ENCODE results near the gene CASS4.

The CASS4 gene

DNA sequence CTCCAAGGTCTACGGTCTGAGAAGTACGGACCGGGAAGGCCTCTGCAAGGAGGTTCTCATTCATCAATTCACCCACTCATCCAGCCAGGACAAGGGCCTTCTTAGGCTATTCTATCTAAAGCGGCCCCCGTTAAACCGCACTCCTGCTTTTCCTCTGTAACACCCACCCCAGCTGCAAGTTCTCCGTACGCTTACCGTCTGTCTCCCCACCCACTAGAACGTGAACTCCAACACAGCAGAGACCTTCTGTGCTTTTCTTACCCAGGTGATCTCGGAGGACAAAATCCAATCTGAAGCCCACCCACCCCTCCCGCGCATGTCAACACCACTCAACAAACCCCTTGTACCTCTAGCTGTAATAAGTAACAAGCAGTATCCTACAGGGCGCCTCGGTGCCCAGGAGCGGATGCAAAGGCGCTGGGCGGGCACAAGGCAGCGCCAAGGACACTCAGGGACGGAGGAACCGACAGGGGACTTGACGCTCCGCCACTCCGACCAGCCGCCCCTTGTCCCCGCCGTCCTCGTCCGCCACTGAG is 20.4 kb upstream of the CASS4 start:
- TF ChIP-seq, protein P1, sequence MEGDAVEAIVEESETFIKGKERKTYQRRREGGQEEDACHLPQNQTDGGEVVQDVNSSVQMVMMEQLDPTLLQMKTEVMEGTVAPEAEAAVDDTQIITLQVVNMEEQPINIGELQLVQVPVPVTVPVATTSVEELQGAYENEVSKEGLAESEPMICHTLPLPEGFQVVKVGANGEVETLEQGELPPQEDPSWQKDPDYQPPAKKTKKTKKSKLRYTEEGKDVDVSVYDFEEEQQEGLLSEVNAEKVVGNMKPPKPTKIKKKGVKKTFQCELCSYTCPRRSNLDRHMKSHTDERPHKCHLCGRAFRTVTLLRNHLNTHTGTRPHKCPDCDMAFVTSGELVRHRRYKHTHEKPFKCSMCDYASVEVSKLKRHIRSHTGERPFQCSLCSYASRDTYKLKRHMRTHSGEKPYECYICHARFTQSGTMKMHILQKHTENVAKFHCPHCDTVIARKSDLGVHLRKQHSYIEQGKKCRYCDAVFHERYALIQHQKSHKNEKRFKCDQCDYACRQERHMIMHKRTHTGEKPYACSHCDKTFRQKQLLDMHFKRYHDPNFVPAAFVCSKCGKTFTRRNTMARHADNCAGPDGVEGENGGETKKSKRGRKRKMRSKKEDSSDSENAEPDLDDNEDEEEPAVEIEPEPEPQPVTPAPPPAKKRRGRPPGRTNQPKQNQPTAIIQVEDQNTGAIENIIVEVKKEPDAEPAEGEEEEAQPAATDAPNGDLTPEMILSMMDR (IDR thresholded peaks at IDR 0.05; ENCODE audit: insufficient read depth, low read depth, low read length, missing control alignments): no peak
- DNase-seq (ENCODE audit: low read depth): no peak
- peak overlapping the region; percentile 94 for H3K4me3 ChIP-seq (ENCODE audit: low read depth, low read length)

DNA sequence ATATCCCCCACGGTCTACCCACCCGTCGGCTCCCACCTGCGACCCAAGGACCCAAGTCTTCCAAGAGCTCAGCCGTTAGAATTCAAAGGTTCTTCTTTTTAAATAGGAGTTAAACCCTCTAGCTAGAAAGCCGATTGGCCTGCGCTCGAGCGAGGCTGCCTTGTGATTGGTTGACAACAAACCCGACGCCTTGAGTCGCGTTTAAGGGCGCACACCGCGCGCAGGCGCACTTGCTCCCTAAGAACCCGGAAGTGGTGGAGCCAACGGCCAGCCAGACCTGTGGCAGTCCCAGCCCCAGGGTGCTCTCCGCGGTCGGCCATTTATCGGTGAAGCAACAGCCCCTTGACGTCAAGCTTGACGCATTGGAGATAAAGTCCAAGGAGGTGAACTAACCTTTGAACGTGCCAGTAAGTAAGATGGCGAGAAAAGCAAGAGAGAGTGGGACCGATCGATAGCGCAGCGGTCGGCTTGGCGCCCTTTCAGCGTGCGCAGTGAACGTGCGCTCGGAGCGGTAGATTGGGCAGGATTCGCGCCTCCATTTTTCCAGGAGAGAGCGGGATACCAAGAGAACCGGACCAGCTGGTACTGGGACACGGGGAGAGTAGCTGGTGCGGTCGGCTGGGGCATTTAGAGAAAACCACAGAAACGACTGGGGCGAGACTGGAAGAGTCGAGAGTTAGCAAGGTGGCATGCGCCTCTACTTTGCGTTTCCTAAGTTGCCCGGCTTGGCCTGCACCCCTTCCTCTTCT is 19.8 kb upstream of the CASS4 start, which contains the start of the genes AURKA and CSTF1:
TSS of gene AURKA (minus strand) at position 84 of the 749 bp plus-strand sequence. CDS start 4,018 bp downstream, outside the sequence.
TSS of gene CSTF1 (plus strand) at position 514 of the 749 bp plus-strand sequence. CDS start 2,908 bp downstream, outside the sequence.
- TF ChIP-seq, protein P1 (IDR thresholded peaks at IDR 0.05; ENCODE audit: insufficient read depth, low read depth, low read length, missing control alignments): no peak
- H3K4me3 ChIP-seq (ENCODE audit: low read depth, low read length): peak within 1 kb of the TSS; percentile 94
- peak; percentile 100 for DNase-seq (ENCODE audit: low read depth)

DNA sequence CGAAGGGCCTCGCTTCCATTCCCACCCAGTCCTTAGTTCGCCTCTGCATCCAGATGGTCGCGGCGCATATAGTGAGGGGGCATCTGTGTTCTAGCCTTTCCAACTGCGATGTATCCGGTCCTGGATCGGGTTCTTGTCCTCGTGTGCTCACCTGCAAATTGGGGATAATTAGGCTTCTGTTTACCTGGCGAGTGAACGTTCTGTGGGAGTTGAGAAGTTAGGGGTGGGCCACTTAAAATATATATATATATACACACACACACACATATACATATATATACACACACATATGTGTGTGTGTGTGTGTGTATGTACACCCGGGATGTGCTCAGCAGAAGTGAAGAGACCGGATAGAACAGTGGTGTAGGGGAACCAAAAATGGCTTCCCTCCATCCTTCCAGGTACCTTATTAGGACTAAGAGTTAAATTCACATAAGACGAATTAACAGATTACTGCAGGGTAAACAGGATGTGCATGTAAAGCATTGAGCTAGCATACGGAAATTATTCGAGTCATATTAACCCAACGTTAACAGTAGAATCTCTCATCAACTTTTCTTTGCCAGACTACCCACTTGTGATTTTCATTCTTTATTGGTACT is 19.1 kb upstream of the CASS4 start:
- TF ChIP-seq, protein P1 (IDR thresholded peaks at IDR 0.05; ENCODE audit: insufficient read depth, low read depth, low read length, missing control alignments): no peak

DNA sequence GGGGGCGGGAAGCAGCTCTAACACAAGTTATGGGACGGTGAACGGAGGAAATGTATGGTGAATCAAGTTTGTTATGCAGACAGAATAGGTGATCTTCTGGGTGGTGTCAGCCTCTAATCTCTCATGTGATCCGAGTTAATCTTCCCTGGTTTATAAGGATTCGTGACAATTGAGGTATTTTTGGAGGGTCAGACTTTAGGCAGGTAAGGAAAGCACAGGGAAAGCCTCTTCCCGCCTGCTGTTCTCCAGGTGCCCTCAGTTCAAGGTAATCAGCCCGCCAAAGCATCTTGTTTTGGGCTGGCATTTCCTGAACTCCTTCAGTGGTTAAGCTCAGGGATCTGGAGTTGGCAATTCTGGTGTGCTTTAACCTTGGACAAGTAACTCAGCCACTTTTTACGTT is 18.4 kb upstream of the CASS4 start:
- DNase-seq (ENCODE audit: low read depth): no peak
- TF ChIP-seq, protein P1 (IDR thresholded peaks at IDR 0.05; ENCODE audit: insufficient read depth, low read depth, low read length, missing control alignments): no peak
- H3K4me3 ChIP-seq (ENCODE audit: low read depth, low read length): peak overlapping the region; percentile 94

More for the DNA sequence above, 19.1 kb upstream of the CASS4 start:
- peak; percentile 42 for DNase-seq (ENCODE audit: low read depth)
- peak overlapping the region; percentile 94 for H3K4me3 ChIP-seq (ENCODE audit: low read depth, low read length)

DNA sequence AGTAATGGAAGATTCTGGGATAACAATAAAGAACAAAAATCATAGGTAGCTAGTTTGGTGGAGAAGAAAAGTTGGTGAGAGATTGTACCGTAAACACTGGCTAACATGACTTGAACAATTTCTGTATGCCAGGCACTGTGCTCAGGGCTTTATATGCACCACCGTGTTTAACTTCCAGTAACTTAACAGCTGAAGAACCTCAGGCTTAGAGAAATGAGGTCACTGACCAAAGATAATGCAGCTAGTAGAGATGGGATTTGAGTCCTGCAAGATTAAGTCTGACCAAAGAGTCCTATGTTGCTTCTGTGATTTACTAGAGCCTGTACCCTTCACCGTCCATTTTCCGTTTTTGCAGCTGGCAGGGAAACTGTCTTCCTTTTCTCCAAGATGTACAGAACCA is 16.9 kb upstream of the CASS4 start:
- TF ChIP-seq, protein P1 (IDR thresholded peaks at IDR 0.05; ENCODE audit: insufficient read depth, low read depth, low read length, missing control alignments): no peak
- no peak overlapping the region for H3K4me3 ChIP-seq (ENCODE audit: low read depth, low read length)
- no peak for DNase-seq (ENCODE audit: low read depth)

DNA sequence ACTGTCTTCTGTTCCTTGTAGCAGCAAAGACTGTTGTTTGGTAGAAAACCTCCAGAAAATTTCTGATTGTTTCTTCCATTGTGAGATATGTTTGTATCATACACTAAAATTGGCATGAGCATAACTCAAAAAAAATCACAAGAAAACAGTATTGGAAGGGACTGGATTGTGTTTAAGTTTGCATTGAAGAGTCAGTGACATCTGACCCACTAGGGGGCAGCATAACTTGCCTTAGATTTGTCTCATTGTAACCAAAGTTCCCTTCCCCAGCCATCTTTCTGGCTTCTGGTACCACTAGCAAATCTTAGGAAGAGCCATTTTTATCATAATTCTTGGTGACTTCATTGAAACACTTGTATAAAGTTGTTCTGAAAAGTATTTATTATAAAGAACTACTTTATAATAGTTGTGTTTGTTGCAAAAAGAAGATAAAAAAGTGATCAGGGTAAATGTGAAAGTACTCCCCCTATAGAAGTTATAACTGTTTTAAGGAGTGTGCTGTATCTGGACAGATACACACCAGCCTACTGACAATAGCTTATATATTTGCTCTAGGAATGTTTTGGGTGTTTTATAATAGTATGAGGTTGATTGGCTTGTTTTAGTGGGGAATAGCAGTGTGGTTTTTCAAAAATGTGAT is 11.9 kb upstream of the CASS4 start:
- peak; percentile 74 for DNase-seq (ENCODE audit: low read depth)

More for the DNA sequence above, 11.9 kb upstream of the CASS4 start:
- TF ChIP-seq, protein P1 (IDR thresholded peaks at IDR 0.05; ENCODE audit: insufficient read depth, low read depth, low read length, missing control alignments): peak; percentile 78
- no peak overlapping the region for H3K4me3 ChIP-seq (ENCODE audit: low read depth, low read length)

Data from GM12865 (cell line).